GM20000 (cell line): ENCODE data around the gene BRME1.

Experiments used
- DNase-seq: peaks from one replicate; pipeline ENCODE4 v3.0.0; 2012; ENCODE audit warnings: low spot score
- TF ChIP-seq, protein P1 (sequence below): IDR thresholded peaks from 2 replicates; pipeline ENCODE4 v1.5.1; 2012; ENCODE audit warnings: mild to moderate bottlenecking, control low read depth; ENCODE audit errors: extremely low read depth, missing control alignments

Gene BRME1

DNA sequence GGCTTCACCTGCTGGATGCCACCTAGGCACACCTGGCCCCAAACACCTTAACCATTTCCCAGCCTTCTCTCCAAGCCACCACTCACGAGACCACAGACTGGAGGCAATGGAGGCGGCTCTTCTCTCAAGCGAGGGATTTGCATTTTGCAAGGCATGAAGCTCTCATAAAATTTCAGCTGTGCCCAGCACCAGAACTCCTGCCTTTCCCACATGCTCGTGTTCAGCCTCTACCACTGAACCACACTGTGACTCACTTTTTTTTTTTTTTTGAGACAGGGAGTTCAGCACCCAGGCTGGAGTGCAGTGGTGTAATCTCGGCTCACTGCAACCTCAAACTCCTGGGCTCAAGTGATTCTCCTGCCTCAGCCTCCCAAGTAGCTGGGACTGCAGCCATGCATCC, 18.4 kb downstream of the BRME1 start:
- TF ChIP-seq, protein P1, sequence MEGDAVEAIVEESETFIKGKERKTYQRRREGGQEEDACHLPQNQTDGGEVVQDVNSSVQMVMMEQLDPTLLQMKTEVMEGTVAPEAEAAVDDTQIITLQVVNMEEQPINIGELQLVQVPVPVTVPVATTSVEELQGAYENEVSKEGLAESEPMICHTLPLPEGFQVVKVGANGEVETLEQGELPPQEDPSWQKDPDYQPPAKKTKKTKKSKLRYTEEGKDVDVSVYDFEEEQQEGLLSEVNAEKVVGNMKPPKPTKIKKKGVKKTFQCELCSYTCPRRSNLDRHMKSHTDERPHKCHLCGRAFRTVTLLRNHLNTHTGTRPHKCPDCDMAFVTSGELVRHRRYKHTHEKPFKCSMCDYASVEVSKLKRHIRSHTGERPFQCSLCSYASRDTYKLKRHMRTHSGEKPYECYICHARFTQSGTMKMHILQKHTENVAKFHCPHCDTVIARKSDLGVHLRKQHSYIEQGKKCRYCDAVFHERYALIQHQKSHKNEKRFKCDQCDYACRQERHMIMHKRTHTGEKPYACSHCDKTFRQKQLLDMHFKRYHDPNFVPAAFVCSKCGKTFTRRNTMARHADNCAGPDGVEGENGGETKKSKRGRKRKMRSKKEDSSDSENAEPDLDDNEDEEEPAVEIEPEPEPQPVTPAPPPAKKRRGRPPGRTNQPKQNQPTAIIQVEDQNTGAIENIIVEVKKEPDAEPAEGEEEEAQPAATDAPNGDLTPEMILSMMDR, result no peak

DNA sequence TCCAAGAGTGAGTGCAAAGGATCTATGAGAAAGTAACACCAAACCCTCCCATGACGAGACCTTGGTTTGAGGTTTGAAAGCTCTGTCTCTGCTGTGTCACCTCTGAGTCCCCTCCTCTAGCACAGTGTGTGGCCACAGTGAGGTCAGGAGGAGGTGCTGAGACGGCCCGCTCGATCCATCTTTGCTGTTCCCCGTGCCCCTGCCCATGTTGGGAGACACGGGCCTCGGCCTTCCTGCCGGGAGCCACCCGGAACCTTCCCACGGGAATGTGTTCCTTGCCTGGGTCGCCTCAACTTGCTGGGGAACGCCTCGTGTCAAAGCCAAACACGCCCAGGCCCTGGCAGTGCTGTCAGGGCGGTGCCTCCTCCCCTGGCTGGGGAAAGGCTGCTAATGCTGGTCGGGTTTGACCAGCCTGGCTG, 18.9 kb downstream of the BRME1 start:
- TF ChIP-seq, protein P1, result no peak
- no peak for DNase-seq

More for the DNA sequence above, 18.4 kb downstream of the BRME1 start:
- DNase-seq, result no peak

DNA sequence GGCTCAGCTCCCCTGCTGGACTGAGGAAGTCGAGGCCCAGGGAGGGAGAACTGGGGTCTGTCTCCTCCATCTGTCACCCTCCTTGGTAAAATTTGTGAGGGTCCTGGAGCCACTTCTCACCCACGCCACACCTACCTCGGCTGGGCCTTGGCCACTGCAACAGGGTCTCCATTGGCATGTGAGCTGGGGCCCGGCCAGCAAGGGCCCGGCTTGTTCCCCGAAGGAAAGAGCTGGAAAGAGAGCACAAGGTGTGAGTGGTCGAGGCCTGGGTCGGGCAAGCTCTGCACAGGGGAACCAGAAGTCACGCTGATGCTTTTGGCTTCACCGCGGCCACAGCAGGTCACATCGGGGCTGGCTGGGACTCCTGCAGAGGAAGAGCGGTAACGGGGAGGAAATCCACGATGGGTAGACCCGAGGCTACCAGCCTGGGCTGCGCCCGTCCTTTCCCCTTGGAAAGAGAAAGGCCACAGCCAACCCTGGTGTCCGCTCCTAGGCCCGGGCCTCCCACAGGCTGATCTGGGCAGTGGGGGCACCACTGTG, 20.0 kb downstream of the BRME1 start:
- DNase-seq, result no peak
- TF ChIP-seq, protein P1, result no peak

DNA sequence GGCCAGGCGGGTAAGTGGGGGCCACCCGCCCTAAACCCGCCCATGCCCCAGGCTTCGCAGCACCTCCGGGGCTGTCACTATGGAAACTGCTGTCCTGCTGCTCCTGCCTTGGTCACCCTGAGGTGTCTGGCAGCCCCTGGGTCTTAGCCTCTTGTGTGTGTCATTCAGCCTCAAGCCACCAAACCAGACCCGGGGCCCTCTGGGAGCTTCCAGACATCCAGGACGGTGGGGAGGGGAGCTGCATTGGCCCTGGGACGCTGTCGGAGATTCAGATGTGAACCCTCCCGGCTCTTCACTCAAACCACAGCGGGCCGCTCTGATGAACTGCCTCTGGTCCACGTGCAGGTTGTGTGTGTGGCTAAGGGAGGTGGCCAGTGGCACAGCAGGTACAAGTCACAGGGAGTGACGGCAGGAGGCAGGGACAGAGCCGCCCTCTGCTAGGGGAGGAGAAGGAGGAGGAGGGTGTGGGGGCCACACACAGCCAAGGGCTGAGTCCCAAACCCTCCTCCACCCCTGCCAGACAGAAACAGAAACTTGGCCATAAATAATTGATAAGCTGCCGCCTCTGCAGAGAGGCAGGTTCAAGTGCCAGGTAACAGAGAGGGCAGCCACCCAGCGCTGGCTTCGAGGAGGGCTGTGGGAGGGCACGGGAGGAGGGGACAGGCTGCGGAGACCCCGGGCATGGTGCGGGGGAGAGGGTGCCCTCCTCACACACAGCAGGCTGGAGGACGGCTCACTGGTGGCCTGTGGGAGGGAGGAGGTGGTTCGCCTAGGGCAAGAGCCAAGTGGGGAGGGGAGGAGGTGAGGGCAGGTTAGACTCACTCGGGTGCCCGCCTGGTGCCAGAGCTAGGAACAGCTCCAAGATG, 21.0 kb downstream of the BRME1 start:
- DNase-seq, result no peak
- TF ChIP-seq, protein P1, result no peak

GRCh38 chr19:13883516-13884064, 22.3 kb downstream of the BRME1 start:
- no peak for DNase-seq
- TF ChIP-seq, protein P1, result no peak

- TF ChIP-seq, protein P1, result no peak
- DNase-seq, result no peak
Observed at GRCh38 chr19:13882836-13883235, 23.1 kb downstream of the BRME1 start.

DNA sequence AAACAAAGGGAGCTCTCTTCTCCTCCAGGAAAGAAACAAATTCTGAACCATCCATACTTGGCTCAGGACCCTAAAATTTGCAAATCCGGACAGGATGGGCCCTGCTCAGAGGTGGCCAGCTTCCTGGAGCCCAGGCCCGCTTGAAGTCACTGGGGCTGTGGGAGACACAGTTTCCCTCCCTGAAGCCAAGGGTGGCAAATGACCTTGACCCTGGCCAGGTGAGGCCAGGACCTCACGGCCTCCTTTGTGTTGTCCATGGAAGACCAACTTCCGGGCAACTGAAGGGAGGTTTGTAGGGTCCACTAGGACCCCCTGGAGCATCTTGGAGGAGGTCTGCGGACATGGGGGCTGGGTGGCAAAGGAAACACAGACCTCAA, 23.5 kb downstream of the BRME1 start:
- TF ChIP-seq, protein P1, result no peak
- no peak for DNase-seq
